GM19025 (cell line): ENCODE measurements around the gene ATG10.
"Not testable (repeated sequence)": the region's sequence is repeated elsewhere in the genome, so short reads cannot be mapped to it uniquely, and the experiment has no call there.

Experiments
- ATAC-seq: cut with Tn5 transposase; IDR thresholded peaks from one replicate; pipeline ENCODE4 v1.9.1; 2021; ENCODE audit warnings: mild to moderate bottlenecking, low read depth, moderate library complexity; ENCODE audit not compliant: unreplicated experiment

The ATG10 gene

GRCh38 chr5:82269363-82269762 lies 297.5 kb downstream of the ATG10 start:
- ATAC-seq = not testable (repeated sequence)

- not testable (repeated sequence) for ATAC-seq
Observed at GRCh38 chr5:82272571-82273356, 300.9 kb downstream of the ATG10 start.

- ATAC-seq = not testable (repeated sequence)
Observed at GRCh38 chr5:82273426-82273825, 301.6 kb downstream of the ATG10 start.

GRCh38 chr5:82274343-82275211 lies 302.8 kb downstream of the ATG10 start:
- no peak for ATAC-seq

- ATAC-seq = no peak
Observed at GRCh38 chr5:82275216-82275664, 303.4 kb downstream of the ATG10 start.

- ATAC-seq = no peak
Observed at GRCh38 chr5:82276800-82277612, 305.2 kb downstream of the ATG10 start.

- no peak for ATAC-seq
Observed at GRCh38 chr5:82277613-82277986, 305.8 kb downstream of the ATG10 start.

GRCh38 chr5:82277987-82278710 lies 306.3 kb downstream of the ATG10 start, which contains the start of gene RPS23:
Gene RPS23 (minus strand): TSS chr5:82278354. CDS start chr5:82278323, 31 bp downstream.
- peak; percentile 94 for ATAC-seq

GRCh38 chr5:82278711-82279370 lies 307.0 kb downstream of the ATG10 start:
- ATAC-seq = no peak

- no peak for ATAC-seq
Observed at GRCh38 chr5:82283893-82284292, 312.1 kb downstream of the ATG10 start.

GRCh38 chr5:82285206-82285605 lies 313.4 kb downstream of the ATG10 start:
- ATAC-seq = no peak

GRCh38 chr5:82287625-82288024 lies 315.8 kb downstream of the ATG10 start:
- ATAC-seq = no peak

GRCh38 chr5:82290005-82290404 lies 318.2 kb downstream of the ATG10 start:
- ATAC-seq = no peak

- no peak for ATAC-seq
Observed at GRCh38 chr5:82290908-82291307, 319.1 kb downstream of the ATG10 start.

GRCh38 chr5:82291420-82291819 lies 319.6 kb downstream of the ATG10 start:
- ATAC-seq = no peak

GRCh38 chr5:82295144-82295543 lies 323.3 kb downstream of the ATG10 start:
- no peak for ATAC-seq

- no peak for ATAC-seq
Observed at GRCh38 chr5:82295959-82296531, 324.2 kb downstream of the ATG10 start.

GRCh38 chr5:82296929-82297328 lies 325.1 kb downstream of the ATG10 start:
- no peak for ATAC-seq

GRCh38 chr5:82297711-82298110 lies 325.9 kb downstream of the ATG10 start:
- no peak for ATAC-seq
